HG03097 (cell line): ENCODE measurements around the gene ZNF81.
"Not testable (repeated sequence)": the region's sequence is repeated elsewhere in the genome, so short reads cannot be mapped to it uniquely, and the experiment has no call there.

ENCODE experiments used
- ATAC-seq: cut with Tn5 transposase; IDR thresholded peaks from one replicate; pipeline ENCODE4 v1.9.1; 2021; ENCODE audit not compliant: unreplicated experiment, low FRiP score

Gene ZNF81

GRCh38 chrX:47836164-47837072 lies at the start of gene ZNF81:
Gene ZNF81, plus strand, starts transcription at chrX:47836902. Its CDS starts 9,366 bp downstream, at chrX:47846268.
- peak; percentile 88 for ATAC-seq

DNA sequence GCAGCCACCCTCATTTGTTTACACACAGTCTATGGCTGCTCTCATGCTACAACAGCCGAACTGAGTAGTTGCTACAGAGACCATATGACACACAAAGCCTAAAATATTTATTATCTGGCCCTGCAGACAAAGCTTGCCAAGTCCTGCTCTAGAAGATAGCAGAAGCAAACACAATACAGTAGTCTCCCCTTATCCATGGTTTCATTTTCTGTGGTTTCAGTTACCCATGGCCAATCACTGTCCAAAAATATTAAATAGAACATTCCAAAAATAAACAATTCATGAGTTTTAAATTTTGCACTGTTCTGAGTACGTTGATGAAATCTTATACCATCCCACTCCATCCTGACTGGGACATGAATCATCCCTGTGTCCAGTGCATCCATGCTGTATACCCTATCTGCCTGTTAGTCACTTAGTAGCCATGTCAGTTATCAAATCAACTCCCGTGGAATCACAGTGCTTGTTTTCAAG lies 40.2 kb upstream of the ZNF81 start:
- ATAC-seq = no peak

- ATAC-seq = no peak
These were observed 39.6 kb upstream of the ZNF81 start for GRCh38 chrX:47797084-47797483.

DNA sequence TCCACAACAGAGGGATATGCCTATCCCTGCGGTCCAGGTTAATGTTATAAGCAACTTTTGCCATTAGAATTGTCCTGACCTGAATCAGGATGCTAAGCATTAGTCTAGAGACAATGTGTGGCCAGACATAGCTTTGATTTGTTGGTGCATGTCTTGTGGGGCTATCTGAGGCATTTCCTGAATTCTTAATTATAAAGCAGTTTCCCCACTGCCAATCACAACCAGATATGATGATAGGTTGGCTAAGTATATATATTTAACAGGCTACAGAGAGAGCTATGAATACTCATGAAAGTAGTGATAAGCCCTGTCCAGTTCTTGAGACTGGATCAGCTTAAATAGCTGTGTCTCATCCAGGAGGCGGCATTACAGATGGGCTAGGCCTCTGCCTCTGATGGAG lies 37.8 kb upstream of the ZNF81 start:
- no peak for ATAC-seq

DNA sequence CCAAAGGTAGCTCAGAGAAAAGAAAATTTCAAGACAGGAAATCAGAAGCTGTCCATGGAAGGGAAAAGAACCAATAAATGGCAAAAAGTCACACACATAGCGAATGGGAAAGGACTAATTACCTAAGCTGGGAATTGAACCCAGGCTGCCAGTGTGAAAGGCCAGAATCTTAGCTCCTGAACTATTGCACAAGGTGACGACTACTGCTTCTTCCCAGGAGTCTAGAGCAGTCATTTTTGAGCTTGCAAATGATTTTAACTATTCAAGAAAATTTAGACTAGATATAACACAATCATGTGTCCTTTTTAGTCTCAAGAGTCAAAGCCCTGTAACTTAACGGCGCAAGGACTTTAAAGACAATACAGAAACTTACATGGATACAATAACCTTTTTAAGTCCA lies 34.1 kb upstream of the ZNF81 start:
- no peak for ATAC-seq

DNA sequence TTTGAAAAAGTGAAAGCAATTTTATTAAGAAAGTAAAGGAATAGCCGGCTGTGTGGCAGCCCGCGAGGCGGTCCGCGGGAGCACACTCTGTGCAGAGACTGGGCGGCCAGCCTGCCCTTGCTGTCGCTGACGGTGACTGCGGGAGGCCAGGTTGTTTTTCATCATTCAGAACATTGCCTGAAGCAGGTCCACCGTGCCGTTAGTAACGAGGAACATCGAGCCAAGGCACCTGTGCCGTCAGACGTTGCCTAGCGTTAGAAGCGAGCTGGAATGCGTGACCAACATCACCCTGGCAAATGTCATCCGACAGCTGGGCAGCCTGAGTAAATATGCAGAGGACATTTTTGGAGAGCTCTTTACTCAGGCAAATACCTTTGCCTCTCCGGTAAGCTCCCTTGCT lies 33.6 kb upstream of the ZNF81 start:
- ATAC-seq = not testable (repeated sequence)

- ATAC-seq = no peak
These were observed 32.4 kb upstream of the ZNF81 start for GRCh38 chrX:47804315-47804714.

DNA sequence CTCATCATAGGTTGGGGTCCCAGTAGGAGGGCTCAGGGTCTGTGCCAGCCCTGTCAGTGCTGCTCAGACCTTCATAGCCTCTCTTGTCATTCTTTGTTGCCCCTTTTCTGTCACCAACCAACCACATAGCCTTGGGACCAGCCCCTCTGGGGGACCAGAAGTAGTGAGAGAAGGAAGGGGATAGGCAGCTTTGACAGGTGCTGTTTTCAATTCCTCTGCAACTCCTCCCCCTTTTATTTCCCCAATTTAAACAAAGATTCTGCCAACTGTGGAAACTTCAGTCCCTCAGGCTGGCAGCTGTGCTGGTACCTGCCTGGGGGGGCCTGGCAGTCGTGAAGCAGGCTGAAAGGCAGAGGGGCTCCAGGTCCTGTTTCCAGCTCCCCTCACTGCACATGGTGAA lies 30.9 kb upstream of the ZNF81 start:
- ATAC-seq = not testable (repeated sequence)

- not testable (repeated sequence) for ATAC-seq
These were observed 30.1 kb upstream of the ZNF81 start for GRCh38 chrX:47806415-47807271.

DNA sequence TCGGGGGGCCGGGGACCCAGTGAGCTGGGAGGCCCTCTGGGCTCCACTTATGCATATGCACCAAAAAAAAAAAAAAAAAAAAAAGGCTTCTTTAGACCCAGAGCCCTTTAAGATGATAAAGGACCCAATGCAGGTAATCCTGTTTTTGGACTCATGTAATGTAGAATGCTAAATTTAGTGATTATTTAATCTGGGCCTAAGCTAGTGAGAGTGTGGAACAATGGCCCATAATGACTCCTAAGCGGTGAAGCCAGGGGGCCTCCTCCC lies 29.5 kb upstream of the ZNF81 start:
- not testable (repeated sequence) for ATAC-seq

DNA sequence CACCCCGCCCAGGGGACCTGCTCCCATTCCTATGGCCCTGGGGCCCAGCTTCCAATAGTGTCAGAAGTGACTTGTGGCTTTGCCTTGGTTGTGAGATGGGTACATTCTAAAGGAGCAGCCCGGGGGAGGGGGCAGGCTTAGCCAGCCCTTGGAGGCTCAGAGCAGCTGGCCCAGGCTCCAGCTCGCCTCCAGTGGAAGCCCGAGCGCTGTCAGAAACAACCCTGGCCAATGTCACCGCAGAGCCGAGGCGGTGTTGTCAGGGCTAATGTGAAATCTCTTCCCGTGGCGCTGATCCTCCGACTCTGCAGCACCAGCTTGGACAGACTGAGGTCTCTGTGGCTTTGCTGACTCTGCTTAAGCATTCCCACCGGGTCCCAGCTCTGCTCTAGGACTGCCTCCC lies 29.2 kb upstream of the ZNF81 start:
- ATAC-seq = no peak

DNA sequence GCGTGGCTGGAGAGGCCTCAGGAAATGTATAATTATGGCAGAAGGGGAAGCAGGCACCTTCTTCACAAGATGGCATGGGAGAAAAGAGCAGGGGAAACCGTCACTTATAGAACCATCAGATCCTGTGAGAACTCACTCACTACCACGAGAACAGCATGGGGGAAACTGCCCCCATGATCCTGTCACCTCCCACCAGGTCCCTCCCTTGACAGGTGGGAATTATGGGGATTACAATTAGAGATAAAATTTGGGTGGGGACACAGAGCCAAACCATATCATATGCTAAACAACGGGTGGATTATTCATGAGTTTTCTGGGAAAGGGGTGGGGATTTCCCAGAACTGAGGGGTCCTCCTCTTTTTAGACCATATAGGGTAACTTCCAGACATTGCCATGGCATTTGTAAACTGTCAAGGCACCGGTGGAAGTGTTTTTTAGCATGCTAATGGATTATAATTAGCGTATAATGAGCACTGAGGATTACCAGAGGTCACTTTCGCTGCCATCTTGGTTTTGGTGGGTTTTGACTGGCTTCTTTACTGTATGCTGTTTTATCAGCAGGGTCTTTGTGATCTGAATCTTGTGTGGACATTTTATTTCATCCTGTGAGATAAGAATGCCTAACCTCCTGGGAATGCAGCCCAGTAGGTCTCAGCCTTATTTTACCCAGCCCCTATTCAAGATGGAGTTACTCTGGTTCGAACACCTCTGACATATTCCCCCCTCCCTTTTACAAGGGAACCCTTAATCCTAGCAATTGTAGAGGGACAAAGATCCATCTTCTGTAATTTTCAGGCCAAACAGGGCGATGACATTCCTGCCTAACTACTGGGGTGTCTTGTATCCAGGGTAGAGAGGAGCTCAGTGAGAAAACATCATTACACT lies 27.6 kb upstream of the ZNF81 start:
- no peak for ATAC-seq

DNA sequence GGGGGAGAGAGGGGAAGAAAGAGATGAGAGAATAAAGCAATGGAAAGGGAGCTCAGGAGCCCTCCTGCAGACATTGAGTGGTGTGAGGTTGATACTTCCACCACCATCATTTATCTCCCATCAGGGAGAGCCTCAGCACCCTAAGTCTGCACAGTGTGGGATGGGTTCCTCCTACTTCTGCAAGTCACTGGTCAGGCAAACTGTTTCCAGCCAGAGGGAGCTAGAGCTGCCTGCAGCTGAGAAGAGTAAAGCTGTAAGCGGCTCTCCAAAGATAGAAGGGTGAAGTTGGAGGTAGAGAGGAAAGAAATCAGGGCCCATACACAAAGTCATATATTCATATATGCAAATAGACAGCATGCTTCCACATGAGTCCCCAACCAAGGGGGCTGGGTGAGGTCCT lies 21.9 kb upstream of the ZNF81 start:
- ATAC-seq = no peak

DNA sequence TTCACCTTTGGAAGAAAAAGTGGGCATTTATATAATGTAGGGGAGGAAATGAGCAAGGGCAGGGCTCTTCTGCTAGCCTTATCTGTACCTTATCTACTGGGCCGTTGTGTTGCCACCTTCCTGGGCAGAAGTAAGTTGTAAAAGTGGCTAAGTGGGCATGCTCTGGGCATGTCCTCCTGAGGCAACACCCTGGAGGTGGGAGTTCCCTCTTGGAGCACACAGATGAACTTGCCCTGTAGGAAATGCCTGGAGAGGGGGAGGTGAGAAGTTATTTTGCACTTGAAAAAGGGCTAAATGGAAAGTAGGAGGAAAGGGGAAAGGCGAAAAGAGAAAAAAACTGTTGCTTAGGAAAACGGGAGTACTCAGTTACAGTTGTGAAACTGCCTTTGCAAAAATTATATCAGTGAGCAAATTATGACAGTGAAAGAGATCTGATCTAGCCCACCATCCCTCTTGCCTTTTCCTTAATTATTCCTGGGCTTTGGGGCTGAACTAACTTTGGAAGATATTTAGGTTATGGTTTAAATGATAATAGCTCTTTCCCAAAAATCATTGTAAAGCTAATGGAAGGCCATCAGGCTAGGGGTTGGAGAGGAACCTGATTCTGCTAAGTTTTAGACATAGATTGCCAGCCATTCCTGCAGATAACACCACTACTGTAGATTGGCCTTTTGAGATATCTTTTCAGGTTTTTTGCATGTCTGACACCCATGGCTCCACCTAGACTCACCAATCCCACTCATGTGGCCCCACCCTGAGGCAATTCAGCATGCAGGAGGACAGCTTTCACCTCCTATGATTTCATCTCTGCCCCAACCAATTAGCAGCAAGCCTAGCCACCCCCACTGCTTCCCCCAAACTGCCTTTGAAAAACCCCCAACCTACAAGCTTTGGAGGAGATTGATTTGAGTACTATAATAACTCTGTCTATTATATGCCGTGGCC lies 20.5 kb upstream of the ZNF81 start:
- no peak for ATAC-seq

GRCh38 chrX:47817421-47817820 lies 19.3 kb upstream of the ZNF81 start:
- no peak for ATAC-seq

DNA sequence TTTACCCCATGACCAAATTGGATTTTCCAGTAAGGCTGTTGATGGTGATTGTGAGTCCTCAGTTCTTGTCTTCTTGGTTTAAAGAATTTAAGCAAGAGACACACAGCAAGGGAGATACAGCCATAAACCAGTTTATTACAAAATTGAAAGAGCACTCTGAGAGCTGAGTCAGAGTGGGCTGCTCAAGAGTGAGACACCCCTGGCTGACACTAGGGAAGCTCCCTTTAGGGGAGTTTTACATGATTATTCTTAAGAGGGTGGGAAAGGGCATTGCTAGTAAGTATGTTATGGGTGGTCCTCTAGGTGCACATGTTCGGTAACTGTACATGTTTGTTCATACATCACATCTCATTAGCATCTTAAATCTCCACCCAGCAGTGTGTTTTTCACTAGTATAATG lies 18.8 kb upstream of the ZNF81 start:
- no peak for ATAC-seq

DNA sequence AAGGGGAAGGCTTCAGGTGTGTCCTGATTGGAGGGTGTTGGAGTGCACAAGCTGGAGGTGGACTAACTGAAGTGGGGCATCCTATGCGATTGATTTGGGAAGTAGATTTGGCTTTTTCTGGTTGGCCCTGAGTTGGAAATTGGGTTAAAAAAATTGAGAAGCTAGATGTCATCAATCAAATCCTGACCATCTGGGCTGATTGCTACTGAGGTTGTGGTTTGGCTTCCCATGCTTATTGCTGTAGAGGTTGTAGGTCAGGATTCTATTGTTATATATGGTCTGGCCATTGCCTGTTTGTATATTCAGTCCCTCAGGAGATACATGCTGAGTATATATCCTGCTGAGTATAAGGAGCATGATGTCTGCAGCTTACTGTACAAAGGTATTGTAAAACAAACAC lies 7.7 kb upstream of the ZNF81 start:
- no peak for ATAC-seq

GRCh38 chrX:47831788-47832187 lies 4.9 kb upstream of the ZNF81 start:
- no peak for ATAC-seq

DNA sequence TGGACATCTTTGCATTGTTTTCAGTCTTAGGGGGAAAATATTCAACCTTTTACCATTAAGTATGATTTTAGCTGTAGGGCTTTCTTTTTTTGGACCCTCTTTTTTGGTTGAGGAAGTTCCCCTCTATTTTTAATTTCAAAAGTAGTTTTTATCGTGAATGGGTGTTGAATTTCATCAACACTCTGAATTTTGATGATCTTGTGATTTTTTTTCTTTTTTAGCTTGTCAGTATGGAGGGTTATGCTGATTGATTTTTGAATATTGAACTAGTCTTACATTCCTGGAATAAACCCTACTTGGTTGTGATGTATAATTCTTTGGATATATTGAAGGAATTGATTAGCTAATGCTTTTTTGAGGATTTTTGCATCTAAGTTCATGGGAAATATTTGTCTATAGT lies 1.7 kb downstream of the ZNF81 start:
- no peak for ATAC-seq

DNA sequence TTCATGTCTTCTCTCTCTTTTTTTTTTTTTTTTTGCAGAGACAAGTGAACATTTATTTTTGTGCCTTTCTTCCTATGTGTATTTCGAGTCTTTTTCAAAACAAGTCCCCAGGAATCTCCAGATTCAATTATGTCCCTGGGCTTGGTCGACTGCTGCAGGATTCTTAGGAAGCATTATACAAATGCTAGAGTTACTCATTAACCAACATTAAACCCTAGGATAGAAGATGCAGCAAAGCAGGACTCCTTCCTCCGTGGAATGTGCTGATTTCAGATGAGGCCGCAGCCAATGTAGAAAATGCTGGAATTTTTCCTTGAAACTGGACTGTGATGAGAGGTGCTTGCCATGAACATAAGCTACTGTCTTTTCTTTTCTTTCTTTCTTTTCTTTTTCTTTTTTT lies 3.4 kb downstream of the ZNF81 start:
- no peak for ATAC-seq
